CD4-positive, alpha-beta T cell treated with Interleukin-10 for 1 hour (primary cell): ENCODE results near the gene SH3RF2.

ENCODE experiments used
- DNase-seq: peaks from one replicate; pipeline ENCODE4 v3.0.0-alpha.2; 2020

Gene SH3RF2

GRCh38 chr5:146049704-146050026 lies 113.3 kb downstream of the SH3RF2 start:
- DNase-seq = no peak

GRCh38 chr5:146050086-146050485 lies 113.7 kb downstream of the SH3RF2 start:
- DNase-seq = no peak

- no peak for DNase-seq
These were observed 115.3 kb downstream of the SH3RF2 start for GRCh38 chr5:146051678-146052077.

GRCh38 chr5:146052780-146053179 lies 116.4 kb downstream of the SH3RF2 start:
- no peak for DNase-seq

GRCh38 chr5:146055432-146055831 lies 119.1 kb downstream of the SH3RF2 start:
- DNase-seq = no peak

- DNase-seq = no peak
These were observed 123.3 kb downstream of the SH3RF2 start for GRCh38 chr5:146059460-146060220.

GRCh38 chr5:146060221-146060585 lies 123.8 kb downstream of the SH3RF2 start:
- DNase-seq = no peak

GRCh38 chr5:146066968-146067367 lies 130.6 kb downstream of the SH3RF2 start:
- no peak for DNase-seq

- no peak for DNase-seq
These were observed 131.8 kb downstream of the SH3RF2 start for GRCh38 chr5:146068206-146068605.

GRCh38 chr5:146068977-146069779 lies 132.8 kb downstream of the SH3RF2 start:
- no peak for DNase-seq

GRCh38 chr5:146069780-146070099 lies 133.4 kb downstream of the SH3RF2 start:
- DNase-seq = no peak

- no peak for DNase-seq
These were observed 134.4 kb downstream of the SH3RF2 start for GRCh38 chr5:146070746-146071145.

GRCh38 chr5:146071171-146071570 lies 134.8 kb downstream of the SH3RF2 start:
- DNase-seq = no peak

- no peak for DNase-seq
These were observed 136.2 kb downstream of the SH3RF2 start for GRCh38 chr5:146072595-146072994.

- DNase-seq = no peak
These were observed 137.0 kb downstream of the SH3RF2 start for GRCh38 chr5:146073239-146073900.

GRCh38 chr5:146076028-146076427 lies 139.7 kb downstream of the SH3RF2 start:
- no peak for DNase-seq

- no peak for DNase-seq
These were observed 140.1 kb downstream of the SH3RF2 start for GRCh38 chr5:146076455-146076854.

GRCh38 chr5:146078566-146078965 lies 142.2 kb downstream of the SH3RF2 start:
- DNase-seq = no peak

- DNase-seq = peak; percentile 5
These were observed 143.5 kb downstream of the SH3RF2 start for GRCh38 chr5:146079695-146080373.

- DNase-seq = no peak
These were observed 145.2 kb downstream of the SH3RF2 start for GRCh38 chr5:146081556-146081955.

- DNase-seq = no peak
These were observed 146.4 kb downstream of the SH3RF2 start for GRCh38 chr5:146082798-146083197.

- DNase-seq = no peak
These were observed 148.0 kb downstream of the SH3RF2 start for GRCh38 chr5:146084376-146084775.

GRCh38 chr5:146088098-146088497 lies 151.7 kb downstream of the SH3RF2 start:
- DNase-seq = no peak

- DNase-seq = no peak
These were observed 152.9 kb downstream of the SH3RF2 start for GRCh38 chr5:146089287-146089686.
